Mesenchymal stem cell (in vitro differentiated cells and primary cell): Measurements from ENCODE around the gene ME1.

Experiments used
- DNase-seq: peaks from one replicate; pipeline ENCODE4 v3.0.0-alpha.2; 2013
- H2AFZ ChIP-seq: one replicate; pipeline ENCODE4 v1.6.1; 2013; ENCODE audit warnings: low read depth, mild to moderate bottlenecking, control low read depth, inconsistent platforms, low read length, moderate library complexity
- H2AK5ac ChIP-seq: 2 replicates; pipeline ENCODE4 v1.6.1; 2013; ENCODE audit warnings: low read length, moderate library complexity, mild to moderate bottlenecking, inconsistent platforms; ENCODE audit not compliant: severe bottlenecking
- H2BK120ac ChIP-seq: one replicate; pipeline ENCODE4 v1.6.1; 2013; ENCODE audit warnings: low read depth, mild to moderate bottlenecking, inconsistent platforms, low read length, moderate library complexity
- H2BK12ac ChIP-seq, 2 experiments: one replicate each; pipeline ENCODE4 v1.6.1; 2013; ENCODE audit warnings: inconsistent platforms in 2 of 2, low read length in 2 of 2, mild to moderate bottlenecking in 2 of 2, moderate library complexity in 2 of 2, control low read depth in 1 of 2
- H2BK15ac ChIP-seq: one replicate; pipeline ENCODE4 v1.6.1; 2013; ENCODE audit warnings: mild to moderate bottlenecking, low read depth, inconsistent platforms; ENCODE audit not compliant: poor library complexity, severe bottlenecking
- H2BK5ac ChIP-seq: 2 replicates; pipeline ENCODE4 v1.6.1; 2013; ENCODE audit warnings: low read depth, mild to moderate bottlenecking, low read length, control low read depth, inconsistent platforms; ENCODE audit not compliant: poor library complexity, severe bottlenecking
- H3K14ac ChIP-seq, 2 experiments: one replicate each; pipeline ENCODE4 v1.6.1; 2013; ENCODE audit warnings: inconsistent platforms in 2 of 2, low read length in 2 of 2, control low read depth in 1 of 2, mild to moderate bottlenecking in 1 of 2, moderate library complexity in 1 of 2
- H3K18ac ChIP-seq, 2 experiments: one replicate each; pipeline ENCODE4 v1.6.1; 2013; ENCODE audit warnings: inconsistent platforms in 2 of 2, low read length in 2 of 2, control low read depth in 1 of 2, low read depth in 1 of 2, mild to moderate bottlenecking in 1 of 2
- H3K23ac ChIP-seq, 2 experiments: one replicate each; pipeline ENCODE4 v1.6.1; 2013; ENCODE audit warnings: inconsistent platforms in 2 of 2, low read length in 2 of 2, mild to moderate bottlenecking in 2 of 2, moderate library complexity in 2 of 2, control low read depth in 1 of 2
- H3K27ac ChIP-seq: 2 replicates; pipeline ENCODE4 v1.5.1; 2013; ENCODE audit warnings: mild to moderate bottlenecking, moderate library complexity, low read length, control low read depth, inconsistent platforms; ENCODE audit not compliant: poor library complexity, severe bottlenecking
- H3K27me3 ChIP-seq, 2 experiments: 2 replicates each; pipeline versions ENCODE4 v1.6.1 to v1.7.0; 2013; ENCODE audit warnings: low read length in 2 of 2, mild to moderate bottlenecking in 2 of 2, moderate library complexity in 2 of 2, control low read depth in 1 of 2, inconsistent platforms in 1 of 2; ENCODE audit not compliant: control insufficient read depth in 1 of 2, insufficient read depth in 1 of 2
- H3K36me3 ChIP-seq, 2 experiments: 2 replicates each; pipeline versions ENCODE4 v1.6.1 to v1.7.0; 2013; ENCODE audit warnings: low read length in 2 of 2, control low read depth in 1 of 2, inconsistent platforms in 1 of 2, low read depth in 1 of 2, mild to moderate bottlenecking in 1 of 2; ENCODE audit not compliant: insufficient read depth in 2 of 2, control insufficient read depth in 1 of 2
- H3K4ac ChIP-seq, 2 experiments: one replicate each; pipeline ENCODE4 v1.6.1; 2013; ENCODE audit warnings: inconsistent platforms in 2 of 2, low read length in 2 of 2, mild to moderate bottlenecking in 2 of 2, moderate library complexity in 2 of 2, control low read depth in 1 of 2, low read depth in 1 of 2
- H3K4me1 ChIP-seq: 2 replicates; pipeline ENCODE4 v1.6.1; 2013; ENCODE audit warnings: low read depth, low read length, control low read depth; ENCODE audit not compliant: control insufficient read depth, insufficient read depth
- H3K4me2 ChIP-seq: 2 replicates; pipeline ENCODE4 v1.6.1; 2013; ENCODE audit warnings: low read length, mild to moderate bottlenecking, inconsistent platforms; ENCODE audit not compliant: poor library complexity, severe bottlenecking
- H3K4me3 ChIP-seq, 2 experiments: 2 replicates each; pipeline versions ENCODE4 v1.5.1 to v1.7.0; 2013; ENCODE audit warnings: low read length in 2 of 2, mild to moderate bottlenecking in 2 of 2, control low read depth in 1 of 2, low read depth in 1 of 2; ENCODE audit not compliant: insufficient read depth in 1 of 2
- H3K79me1 ChIP-seq: replicated peaks from 2 replicates; pipeline ENCODE4 v1.6.1; 2013; ENCODE audit warnings: mild to moderate bottlenecking, control low read depth, low read length, inconsistent platforms; ENCODE audit not compliant: poor library complexity, severe bottlenecking
- H3K9ac ChIP-seq: 2 replicates; pipeline ENCODE4 v1.7.0; 2013; ENCODE audit warnings: mild to moderate bottlenecking, low read length, moderate library complexity
- H3K9me3 ChIP-seq: 2 replicates; pipeline ENCODE4 v1.7.0; 2013; ENCODE audit warnings: mild to moderate bottlenecking, low read length; ENCODE audit not compliant: control insufficient read depth
- H4K8ac ChIP-seq: one replicate; pipeline ENCODE4 v1.6.1; 2013; ENCODE audit warnings: inconsistent platforms, mild to moderate bottlenecking, low read length, moderate library complexity
- H4K91ac ChIP-seq: one replicate; pipeline ENCODE4 v1.6.1; 2013; ENCODE audit warnings: mild to moderate bottlenecking, low read length, inconsistent platforms
- WGBS: methylation state at CpG from one replicate; pipeline ENCODE4 v1.1.7; 2013; ENCODE audit warnings: mixed read lengths; 5-methylcytosine and 5-hydroxymethylcytosine counted together

Gene ME1

DNA sequence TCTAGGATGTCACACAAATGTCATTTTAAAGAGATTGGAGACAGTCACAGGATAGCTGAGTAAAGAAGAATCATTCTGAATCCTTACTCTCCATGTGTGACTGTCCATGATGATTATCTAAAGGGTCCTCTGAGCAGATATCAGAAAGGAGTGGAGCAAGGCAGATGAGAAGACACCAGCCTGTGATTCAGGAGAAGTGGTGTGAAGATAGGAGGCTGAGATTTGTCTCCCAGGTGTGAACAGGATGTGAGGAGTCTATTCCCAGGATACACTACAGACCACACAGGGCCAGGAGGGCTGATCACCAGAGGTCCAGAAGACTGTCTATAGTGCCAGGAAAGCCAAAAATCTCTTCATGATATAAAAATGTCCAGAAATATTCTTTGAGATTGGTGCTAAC lies 210.7 kb downstream of the ME1 start:
- Histone ChIP-seq H3K4me3 (no peak overlapping the region), H3K27ac (no peak overlapping the region), H3K18ac (no peak overlapping the region), H4K8ac (no peak overlapping the region), H2AK5ac (peak overlapping the region; percentile 80), H4K91ac (no peak overlapping the region), H3K79me1 (no peaks in the 10 kb centered on the region), H3K9me3 (no peaks in the 10 kb centered on the region), H3K9ac (no peak overlapping the region), H3K4me2 (no peak overlapping the region), H2BK120ac (no peak overlapping the region), H3K23ac (no peak overlapping the region), H2BK5ac (no peak overlapping the region), H3K4me1 (no peaks in the 10 kb centered on the region), H3K27me3 (no peaks in the 10 kb centered on the region), H2AFZ (no peak overlapping the region), H2BK15ac (no peak overlapping the region), H3K36me3 (peaks cover 0 to 20% of the 10 kb centered on the region in 2 experiments), H3K14ac (no peak overlapping the region), H2BK12ac (no peak overlapping the region), H3K4ac (peak overlapping the region in 1 of 2 experiments; percentile 60)
- no peak for DNase-seq

DNA sequence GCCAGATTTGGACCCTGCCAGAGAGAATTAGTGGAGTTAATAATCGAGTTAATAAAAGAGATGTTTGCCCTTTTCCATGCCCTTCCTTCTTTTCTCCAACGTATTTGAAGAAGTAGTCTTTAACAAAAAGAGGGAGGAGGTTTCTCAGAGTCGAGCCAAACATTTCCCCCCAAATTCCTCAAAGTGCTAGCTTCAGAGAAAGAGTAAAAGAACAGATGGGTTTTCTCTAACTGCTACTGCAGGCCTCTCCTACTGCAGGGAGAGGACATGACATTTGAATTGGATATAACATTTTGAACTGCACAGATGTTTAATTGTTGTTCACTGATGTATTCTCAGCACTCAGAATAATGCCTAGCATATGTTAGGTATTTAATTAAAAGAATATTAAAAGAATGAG lies 212.2 kb downstream of the ME1 start:
- Histone ChIP-seq H3K23ac (no peak overlapping the region), H3K27ac (no peak overlapping the region), H4K8ac (no peak overlapping the region), H2BK15ac (no peak overlapping the region), H3K4me3 (no peak overlapping the region), H3K14ac (no peak overlapping the region), H4K91ac (no peak overlapping the region), H2BK5ac (no peak overlapping the region), H3K4ac (no peak overlapping the region), H3K18ac (no peak overlapping the region), H2BK12ac (no peak overlapping the region), H3K4me1 (no peaks in the 10 kb centered on the region), H2BK120ac (no peak overlapping the region), H3K79me1 (no peaks in the 10 kb centered on the region), H2AFZ (no peak overlapping the region), H3K27me3 (no peaks in the 10 kb centered on the region), H3K36me3 (peaks cover 0 to 19% of the 10 kb centered on the region in 2 experiments), H3K9me3 (no peaks in the 10 kb centered on the region), H2AK5ac (no peak overlapping the region), H3K4me2 (no peak overlapping the region), H3K9ac (no peak overlapping the region)
- DNase-seq = no peak
- WGBS = 100% methylated on average over 1 of the region's 3 CpGs

DNA sequence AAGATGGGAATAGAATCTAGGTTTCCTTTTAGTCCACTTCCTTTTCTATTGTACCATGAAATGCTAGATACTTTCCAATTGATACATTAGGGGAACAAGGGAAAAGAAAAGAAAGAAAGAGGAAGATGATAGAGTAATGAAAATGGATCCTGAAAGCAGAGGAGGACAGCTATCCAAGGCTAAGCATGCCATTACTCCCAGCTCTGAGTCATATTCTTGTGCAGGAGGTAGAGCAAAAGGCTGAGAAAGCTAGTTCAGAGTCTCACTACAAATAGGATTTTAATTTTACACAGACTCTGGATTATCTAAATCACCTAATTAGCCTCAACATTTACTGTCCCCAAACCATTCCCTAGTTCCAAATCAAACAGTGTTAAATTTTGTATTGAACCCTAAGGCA lies 214.0 kb downstream of the ME1 start:
- Histone ChIP-seq H4K8ac (no peak overlapping the region), H3K27ac (no peak overlapping the region), H3K36me3 (peaks cover 0 to 11% of the 10 kb centered on the region in 2 experiments), H3K9ac (no peak overlapping the region), H2BK12ac (no peak overlapping the region), H3K18ac (no peak overlapping the region), H3K23ac (no peak overlapping the region), H3K4ac (no peak overlapping the region), H2BK5ac (no peak overlapping the region), H2BK15ac (no peak overlapping the region), H2AK5ac (no peak overlapping the region), H3K9me3 (no peaks in the 10 kb centered on the region), H3K27me3 (no peaks in the 10 kb centered on the region), H3K4me1 (no peaks in the 10 kb centered on the region), H3K4me3 (no peak overlapping the region), H2AFZ (no peak overlapping the region), H4K91ac (no peak overlapping the region), H2BK120ac (no peak overlapping the region), H3K14ac (no peak overlapping the region), H3K4me2 (no peak overlapping the region), H3K79me1 (no peaks in the 10 kb centered on the region)
- no peak for DNase-seq

DNA sequence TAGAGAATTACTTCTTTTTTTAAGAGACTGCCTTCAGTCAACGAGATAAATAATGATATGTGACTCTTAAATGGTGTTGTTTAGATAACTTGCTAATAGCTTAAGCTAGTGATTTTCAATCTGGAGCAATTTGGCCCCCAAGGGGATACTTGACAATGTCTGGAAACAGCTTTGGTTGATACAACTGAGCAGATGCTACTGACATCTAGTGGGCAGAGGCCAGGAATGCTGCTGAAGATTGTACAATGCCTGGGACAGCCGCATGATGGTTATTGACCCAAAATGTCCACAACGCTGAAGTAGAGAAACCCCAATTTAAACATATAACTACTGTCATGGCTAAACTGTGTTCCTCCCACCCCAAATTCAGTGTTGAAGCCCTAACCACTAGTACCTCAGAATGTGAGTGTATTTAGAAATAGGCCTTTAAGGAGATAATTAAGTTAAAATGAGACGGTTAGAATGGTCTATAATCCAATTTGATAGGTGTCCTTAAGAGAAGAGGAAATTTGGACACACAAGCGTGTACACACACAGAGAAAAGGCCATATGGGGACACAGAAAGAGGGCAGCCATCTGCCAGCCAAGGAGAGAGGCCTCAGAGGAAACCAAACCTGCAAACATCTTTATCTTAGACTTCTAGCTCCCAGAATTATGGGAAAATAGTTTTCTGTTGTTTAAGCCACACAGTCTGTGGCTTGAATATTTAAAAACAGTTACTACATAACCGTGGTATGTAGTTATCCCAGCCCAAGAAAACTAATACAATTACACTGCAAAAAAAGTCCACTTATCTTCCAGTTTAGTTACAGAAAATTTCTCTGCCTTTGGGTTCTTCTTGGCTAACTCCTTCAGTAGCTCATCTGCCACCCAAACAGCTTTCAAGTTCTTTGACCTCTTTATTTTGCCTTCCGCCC lies 215.5 kb downstream of the ME1 start:
- Histone ChIP-seq H4K91ac (no peak overlapping the region), H3K27ac (peak overlapping the region; percentile 4), H2BK15ac (no peak overlapping the region), H3K9ac (peak overlapping the region; percentile 76), H3K36me3 (peaks cover 0 to 21% of the 10 kb centered on the region in 2 experiments), H4K8ac (no peak overlapping the region), H3K23ac (no peak overlapping the region), H3K27me3 (no peaks in the 10 kb centered on the region), H2AK5ac (no peak overlapping the region), H2AFZ (no peak overlapping the region), H3K4me1 (no peaks in the 10 kb centered on the region), H3K4ac (no peak overlapping the region), H2BK120ac (no peak overlapping the region), H3K4me3 (no peak overlapping the region), H3K18ac (no peak overlapping the region), H2BK12ac (no peak overlapping the region), H3K79me1 (no peaks in the 10 kb centered on the region), H3K9me3 (no peaks in the 10 kb centered on the region), H2BK5ac (no peak overlapping the region), H3K14ac (no peak overlapping the region), H3K4me2 (no peak overlapping the region)
- WGBS = 49% methylated on average over 6 of the region's 7 CpGs
- peak; percentile 83 for DNase-seq
